Measurements from ENCODE around the gene MINPP1. TPM values are rescaled to one million over a fixed set of nuclear protein-coding genes. Genes with fewer than 3 reads are reported as not detected.

MINPP1 gene
- polyA plus RNA-seq, 12 donors = 14.2 to 52.9 (median 16.9) TPM; not detected in 1

GRCh38 chr10:87510025-87510424, 5.3 kb downstream of the MINPP1 start:
- no peak for DNase-seq

GRCh38 chr10:87511526-87511925, 6.8 kb downstream of the MINPP1 start:
- DNase-seq = no peak

- DNase-seq = no peak
These were observed 14.2 kb downstream of the MINPP1 start for GRCh38 chr10:87518937-87519336.

DNA sequence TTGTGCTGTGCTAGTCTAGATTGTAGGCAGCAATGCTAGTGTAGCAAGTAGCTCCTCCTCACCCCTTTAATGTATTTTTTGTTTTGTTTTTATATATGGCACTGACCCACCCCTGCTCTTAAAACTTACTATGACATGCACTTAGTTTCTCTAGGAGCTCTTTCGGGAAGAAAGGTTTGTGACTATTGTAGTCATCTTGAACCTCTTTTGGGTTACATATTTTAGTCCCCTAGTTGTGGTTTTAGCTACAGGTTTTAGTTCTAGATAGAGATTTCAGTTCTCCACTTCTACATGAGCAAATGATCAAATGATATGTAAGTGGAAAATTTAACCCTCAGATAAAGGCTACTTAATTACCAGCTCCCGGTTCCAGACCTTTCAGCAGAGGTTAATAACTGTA, 14.9 kb downstream of the MINPP1 start:
- no peak for DNase-seq

DNA sequence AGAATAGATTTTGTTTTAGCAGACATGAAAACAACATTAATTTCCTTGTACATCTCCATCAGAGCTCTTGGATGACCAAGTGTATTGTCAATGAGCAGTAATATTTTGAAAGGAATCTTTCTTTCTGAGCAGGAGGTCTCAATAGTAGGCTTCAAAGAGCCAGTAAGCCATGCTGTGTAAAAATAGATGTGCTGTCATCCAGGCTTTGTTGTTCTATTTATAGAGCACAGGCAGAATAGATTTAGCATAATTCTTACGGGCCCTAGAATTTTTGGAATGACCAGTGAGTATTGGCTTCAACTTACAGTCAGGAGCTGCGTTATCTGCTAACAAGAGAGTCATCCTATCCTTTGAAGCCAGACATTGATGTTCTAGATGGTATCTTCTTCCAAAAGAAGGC, 19.0 kb downstream of the MINPP1 start:
- no peak for DNase-seq

- DNase-seq = no peak
These were observed 19.6 kb downstream of the MINPP1 start for GRCh38 chr10:87524296-87524695.

DNA sequence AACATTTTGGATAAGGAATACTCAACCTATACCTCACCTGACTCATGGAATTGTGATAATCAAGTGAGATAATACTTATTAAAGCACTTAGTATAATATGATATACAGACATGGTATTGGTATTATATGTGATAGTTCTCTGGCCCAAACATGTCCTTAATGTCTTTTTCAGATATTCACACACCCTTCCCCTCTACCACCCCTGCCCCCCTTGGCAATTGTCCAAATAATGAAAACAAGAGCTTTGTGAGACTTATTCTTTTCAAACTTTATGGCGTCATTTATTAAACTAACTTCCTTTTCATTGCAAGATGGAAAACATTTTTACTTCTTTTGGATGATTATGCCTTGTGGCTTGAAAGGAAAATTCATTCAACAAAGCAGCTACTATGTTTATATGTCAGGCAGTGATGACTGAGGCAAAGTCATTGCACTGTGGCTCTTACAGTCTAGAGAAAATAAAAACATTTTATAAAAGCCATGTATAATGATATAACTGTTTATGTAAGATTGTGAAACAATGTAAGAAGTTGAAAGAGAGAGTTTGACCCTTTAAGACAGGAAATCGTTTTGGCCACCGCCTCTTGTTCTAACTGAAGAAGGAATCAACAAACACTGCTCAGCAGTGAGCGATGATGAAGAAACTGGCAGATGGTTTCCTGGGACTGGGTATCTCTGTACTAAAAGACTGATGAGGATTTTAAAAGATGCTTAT, 27.4 kb downstream of the MINPP1 start:
- no peak for DNase-seq

DNA sequence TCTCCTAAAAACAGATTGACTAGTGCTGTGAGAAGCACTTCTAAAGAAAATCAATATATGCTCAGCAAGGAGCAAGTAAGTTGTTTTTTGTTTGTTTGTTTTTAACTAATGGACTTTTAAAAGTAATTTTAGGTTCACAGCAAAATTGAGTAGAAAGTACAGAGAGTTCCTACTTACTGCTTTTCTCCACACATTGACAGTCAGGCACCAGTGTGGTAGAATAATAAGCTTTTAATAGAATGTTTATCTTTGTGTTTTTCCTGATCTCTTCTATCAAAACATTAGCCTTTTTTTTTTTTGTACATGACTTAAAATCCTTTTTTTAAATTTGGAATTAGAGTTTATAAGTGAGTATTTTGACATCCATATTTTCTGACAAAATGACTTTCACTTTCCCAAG, 28.0 kb downstream of the MINPP1 start:
- no peak for DNase-seq

DNA sequence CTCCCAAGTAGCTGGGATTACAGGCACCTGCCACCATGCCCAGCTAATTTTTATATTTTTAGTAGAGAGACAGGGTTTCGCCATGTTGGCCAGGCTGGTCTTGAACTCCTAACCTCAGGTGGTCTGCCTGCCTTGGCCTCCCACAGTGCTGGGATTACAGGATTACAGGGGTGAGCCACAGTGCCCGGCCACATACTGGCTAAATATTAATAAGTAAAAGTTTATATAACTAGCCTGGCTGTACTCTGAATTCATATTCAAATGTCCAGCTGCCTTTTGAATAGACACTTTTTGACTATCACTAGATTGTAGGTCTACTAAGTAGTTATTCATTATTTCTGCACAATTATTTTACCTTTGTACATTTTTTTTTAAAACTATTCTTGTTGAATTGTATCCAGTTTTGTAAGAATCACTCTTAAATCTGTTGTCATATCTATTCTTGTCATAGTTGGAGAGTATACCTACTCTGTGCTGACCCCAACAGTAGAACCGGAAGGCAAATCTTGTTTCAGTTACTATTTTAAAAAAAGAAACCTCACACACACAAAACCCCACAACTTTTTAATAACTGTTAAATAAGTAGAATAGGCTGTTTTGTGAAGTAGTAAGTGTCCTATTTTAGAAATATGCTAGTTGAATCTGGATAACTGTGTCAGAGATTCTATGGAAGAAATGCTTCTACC, 29.6 kb downstream of the MINPP1 start:
- no peak for DNase-seq

- DNase-seq = no peak
These were observed 33.7 kb downstream of the MINPP1 start for GRCh38 chr10:87538092-87539015.

GRCh38 chr10:87541114-87541513, 36.4 kb downstream of the MINPP1 start:
- DNase-seq = no peak

DNA sequence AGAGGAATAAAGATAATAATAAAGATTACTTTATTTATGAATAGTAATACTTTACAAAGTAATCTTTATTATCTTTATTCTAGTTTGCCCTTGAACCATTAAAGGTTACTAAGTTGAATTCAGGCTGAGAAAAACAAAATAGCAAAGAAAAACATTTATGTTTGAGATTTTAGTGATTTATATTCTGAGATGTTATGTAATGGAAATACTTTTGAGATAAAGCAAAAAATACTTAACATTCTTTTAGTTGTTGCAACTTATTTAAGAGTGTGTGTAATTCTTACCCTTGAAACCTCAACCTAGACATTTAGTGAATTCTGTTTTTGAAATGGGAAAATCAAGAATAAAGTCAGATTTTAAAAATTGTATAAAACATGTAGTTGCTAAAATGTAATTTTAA, 40.0 kb downstream of the MINPP1 start:
- DNase-seq = no peak

DNA sequence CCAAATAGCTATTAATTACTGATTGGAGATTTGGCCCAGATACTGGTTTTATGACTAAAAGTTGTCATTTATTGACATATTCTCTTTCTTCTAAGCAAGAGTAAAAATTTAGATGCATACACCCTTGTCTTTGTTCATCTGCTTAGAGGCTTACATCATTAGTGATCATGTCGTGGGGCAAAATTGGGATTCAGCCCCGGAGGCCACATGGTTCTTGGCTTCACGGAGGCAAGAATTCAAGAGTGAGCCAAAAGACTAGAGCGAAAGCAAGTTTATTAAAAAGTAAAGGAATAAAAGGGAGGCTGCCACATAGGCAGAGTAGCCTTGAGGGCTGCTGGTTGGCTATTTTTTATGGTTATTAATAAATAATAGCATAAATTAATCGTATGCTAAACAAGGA, 41.1 kb downstream of the MINPP1 start:
- DNase-seq = no peak

GRCh38 chr10:87546210-87546609, 41.5 kb downstream of the MINPP1 start:
- no peak for DNase-seq

GRCh38 chr10:87546971-87547413, 42.3 kb downstream of the MINPP1 start:
- no peak for DNase-seq

- DNase-seq = no peak
These were observed 43.1 kb downstream of the MINPP1 start for GRCh38 chr10:87547734-87548311.

DNA sequence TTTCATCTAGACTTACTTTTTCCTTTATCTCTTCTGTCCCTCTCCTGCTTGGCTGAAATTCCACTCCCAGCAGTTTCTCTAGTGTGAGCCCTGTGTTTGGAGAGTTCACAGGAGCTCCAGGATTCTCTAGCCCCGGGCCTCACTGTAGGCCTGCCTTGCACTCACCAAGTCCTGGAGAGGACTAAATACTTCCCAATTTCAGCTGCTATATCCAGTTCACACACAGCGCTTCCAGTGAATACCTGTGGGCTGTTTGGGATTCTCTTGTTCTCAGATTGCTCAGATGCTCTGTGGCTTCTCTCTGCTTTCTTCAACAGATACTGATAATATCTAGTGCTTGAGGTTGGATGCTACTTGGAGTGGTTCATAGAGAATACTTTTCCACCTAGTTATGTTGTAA, 46.0 kb downstream of the MINPP1 start:
- DNase-seq = no peak

GRCh38 chr10:87551326-87551725, 46.6 kb downstream of the MINPP1 start:
- no peak for DNase-seq

- no peak for DNase-seq
These were observed 47.7 kb downstream of the MINPP1 start for GRCh38 chr10:87552248-87552929.

DNA sequence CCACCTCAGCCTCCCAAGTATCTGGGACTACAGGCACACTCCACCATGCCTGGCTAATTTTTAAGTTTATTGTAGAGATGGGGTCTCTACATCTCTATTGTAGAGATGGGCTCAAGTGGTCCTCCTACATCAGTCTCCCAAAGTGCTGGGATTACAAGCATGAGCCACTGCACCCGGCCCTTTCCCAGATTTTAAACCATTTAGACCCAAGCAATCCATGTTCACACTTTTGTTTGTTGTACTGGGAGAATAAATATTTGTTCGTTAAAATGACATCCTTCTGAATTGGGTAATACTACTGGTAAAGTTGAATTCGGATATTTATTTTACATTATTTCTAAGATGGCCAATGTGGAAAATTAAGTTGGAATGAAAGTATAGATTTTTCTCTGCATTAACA, 52.7 kb downstream of the MINPP1 start:
- no peak for DNase-seq

- DNase-seq = no peak
These were observed 53.6 kb downstream of the MINPP1 start for GRCh38 chr10:87558333-87558732.

- no peak for DNase-seq
These were observed 54.7 kb downstream of the MINPP1 start for GRCh38 chr10:87559392-87559791.

Measured in muscle of arm (tissue), 12 donors.